K562 (cell line): ENCODE results near the gene TEAD3. TPM values are rescaled to one million over a fixed set of nuclear protein-coding genes. Genes with fewer than 3 reads are reported as not detected.

ENCODE experiments used
- ARID1B ChIP-seq: fragments of 450-650 bp; IDR thresholded peaks from 2 replicates; pipeline ENCODE4 v1.6.1; 2016; ENCODE audit warnings: antibody characterized with exemption, mild to moderate bottlenecking, inconsistent platforms
- HDAC1 ChIP-seq, 2 experiments: fragments of 450-650 bp; IDR thresholded peaks; 2 replicates each; pipeline ENCODE4 v1.6.1; 2016 to 2017; ENCODE audit warnings: inconsistent platforms in 1 of 2, mild to moderate bottlenecking in 1 of 2, moderate library complexity in 1 of 2
- RERE ChIP-seq: sonication (generic); formaldehyde crosslinking; IDR thresholded peaks from 2 replicates; pipeline ENCODE4 v1.8.0; 2023; ENCODE audit warnings: missing genetic modification reagents, mild to moderate bottlenecking, borderline replicate concordance
- SNIP1 ChIP-seq: fragments of 450-650 bp; IDR thresholded peaks from 2 replicates; pipeline ENCODE4 v1.7.1; 2017; ENCODE audit warnings: low read depth, mild to moderate bottlenecking
- ZFX ChIP-seq: sonication (generic); formaldehyde crosslinking; IDR thresholded peaks from 2 replicates; pipeline ENCODE4 v1.8.0; 2022; ENCODE audit warnings: mild to moderate bottlenecking, missing genetic modification reagents, moderate library complexity
- ZNF146 ChIP-seq: IDR thresholded peaks from one replicate; pipeline ENCODE4 v1.6.1; 2018; ENCODE audit warnings: missing compliant biosample characterization; ENCODE audit not compliant: unreplicated experiment
- polyA plus RNA-seq, 8 experiments: library from polyadenylated mRNA; depleted of rRNA in 4 of 8; stranded (reverse) in 5 of 8; unstranded in 3 of 8; fragments of >200 nt; fragmentation: Nextera tagmentation in 2 of 8; fragmentation: Illumina TruSeq in 1 of 8; extraction: Ambion mirVana in 2 of 8; extraction: Trizol in 1 of 8; gene quantifications; 2 replicates each; pipeline versions ENCODE4 v1.2.1 to v1.2.3, GENCODE V29; 2011 to 2014; ENCODE audit warnings: inconsistent platforms in 1 of 8, missing spikeins in 1 of 8
- total RNA-seq, 7 experiments: library from RNA; depleted of rRNA in 6 of 7; stranded (reverse); fragments of >200 nt in 6 of 7; fragmentation: Illumina TruSeq in 2 of 7; extraction: Trizol in 2 of 7; gene quantifications; 2 replicates each; pipeline versions ENCODE4 v1.2.1 to v1.2.3, GENCODE V29; 2011 to 2021; ENCODE audit warnings: low replicate concordance in 1 of 7
- TF ChIP-seq, protein P1 (sequence below), 2 experiments: fragments of 450-650 bp in 1 of 2; IDR thresholded peaks; 2 replicates each; pipeline ENCODE4 v1.6.1; 2011 to 2017; ENCODE audit warnings: low read depth in 2 of 2, antibody characterized with exemption in 1 of 2, borderline replicate concordance in 1 of 2, low read length in 1 of 2, mild to moderate bottlenecking in 1 of 2, mixed read lengths in 1 of 2; ENCODE audit not compliant: control insufficient read depth in 1 of 2
- TF ChIP-seq, protein P2 (sequence below): fragments of 450-650 bp; IDR thresholded peaks from 2 replicates; pipeline ENCODE4 v1.6.1; 2017; ENCODE audit warnings: mild to moderate bottlenecking, moderate library complexity
- TF ChIP-seq, protein P3 (sequence below): fragments of 450-650 bp; IDR thresholded peaks from 2 replicates; pipeline ENCODE4 v1.6.1; 2016; ENCODE audit warnings: low read depth

TEAD3 gene
- total and polyA plus RNA-seq, 9 of the 15 experiments (the other 6 are each of a cell fraction or from before 2014, with no cell fraction given), result 0.63 to 13.2 (median 3.3) TPM

- TF ChIP-seq RERE (CRISPR knock-in tag) (no peak), ZNF146 (no peak), HDAC1 (IDR thresholded peaks at IDR 0.05) (no peak), ARID1B (no peak), ZFX (CRISPR knock-in tag) (no peak), SNIP1 (no peak)
- TF ChIP-seq, protein P1, sequence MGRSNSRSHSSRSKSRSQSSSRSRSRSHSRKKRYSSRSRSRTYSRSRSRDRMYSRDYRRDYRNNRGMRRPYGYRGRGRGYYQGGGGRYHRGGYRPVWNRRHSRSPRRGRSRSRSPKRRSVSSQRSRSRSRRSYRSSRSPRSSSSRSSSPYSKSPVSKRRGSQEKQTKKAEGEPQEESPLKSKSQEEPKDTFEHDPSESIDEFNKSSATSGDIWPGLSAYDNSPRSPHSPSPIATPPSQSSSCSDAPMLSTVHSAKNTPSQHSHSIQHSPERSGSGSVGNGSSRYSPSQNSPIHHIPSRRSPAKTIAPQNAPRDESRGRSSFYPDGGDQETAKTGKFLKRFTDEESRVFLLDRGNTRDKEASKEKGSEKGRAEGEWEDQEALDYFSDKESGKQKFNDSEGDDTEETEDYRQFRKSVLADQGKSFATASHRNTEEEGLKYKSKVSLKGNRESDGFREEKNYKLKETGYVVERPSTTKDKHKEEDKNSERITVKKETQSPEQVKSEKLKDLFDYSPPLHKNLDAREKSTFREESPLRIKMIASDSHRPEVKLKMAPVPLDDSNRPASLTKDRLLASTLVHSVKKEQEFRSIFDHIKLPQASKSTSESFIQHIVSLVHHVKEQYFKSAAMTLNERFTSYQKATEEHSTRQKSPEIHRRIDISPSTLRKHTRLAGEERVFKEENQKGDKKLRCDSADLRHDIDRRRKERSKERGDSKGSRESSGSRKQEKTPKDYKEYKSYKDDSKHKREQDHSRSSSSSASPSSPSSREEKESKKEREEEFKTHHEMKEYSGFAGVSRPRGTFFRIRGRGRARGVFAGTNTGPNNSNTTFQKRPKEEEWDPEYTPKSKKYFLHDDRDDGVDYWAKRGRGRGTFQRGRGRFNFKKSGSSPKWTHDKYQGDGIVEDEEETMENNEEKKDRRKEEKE (IDR thresholded peaks at IDR 0.05; ENCODE audit: borderline replicate concordance in 1 of 2, control insufficient read depth in 1 of 2, low read depth in 2 of 2, low read length in 1 of 2), result no peak
- TF ChIP-seq, protein P2, sequence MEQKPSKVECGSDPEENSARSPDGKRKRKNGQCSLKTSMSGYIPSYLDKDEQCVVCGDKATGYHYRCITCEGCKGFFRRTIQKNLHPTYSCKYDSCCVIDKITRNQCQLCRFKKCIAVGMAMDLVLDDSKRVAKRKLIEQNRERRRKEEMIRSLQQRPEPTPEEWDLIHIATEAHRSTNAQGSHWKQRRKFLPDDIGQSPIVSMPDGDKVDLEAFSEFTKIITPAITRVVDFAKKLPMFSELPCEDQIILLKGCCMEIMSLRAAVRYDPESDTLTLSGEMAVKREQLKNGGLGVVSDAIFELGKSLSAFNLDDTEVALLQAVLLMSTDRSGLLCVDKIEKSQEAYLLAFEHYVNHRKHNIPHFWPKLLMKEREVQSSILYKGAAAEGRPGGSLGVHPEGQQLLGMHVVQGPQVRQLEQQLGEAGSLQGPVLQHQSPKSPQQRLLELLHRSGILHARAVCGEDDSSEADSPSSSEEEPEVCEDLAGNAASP, result no peak
- TF ChIP-seq, protein P3, sequence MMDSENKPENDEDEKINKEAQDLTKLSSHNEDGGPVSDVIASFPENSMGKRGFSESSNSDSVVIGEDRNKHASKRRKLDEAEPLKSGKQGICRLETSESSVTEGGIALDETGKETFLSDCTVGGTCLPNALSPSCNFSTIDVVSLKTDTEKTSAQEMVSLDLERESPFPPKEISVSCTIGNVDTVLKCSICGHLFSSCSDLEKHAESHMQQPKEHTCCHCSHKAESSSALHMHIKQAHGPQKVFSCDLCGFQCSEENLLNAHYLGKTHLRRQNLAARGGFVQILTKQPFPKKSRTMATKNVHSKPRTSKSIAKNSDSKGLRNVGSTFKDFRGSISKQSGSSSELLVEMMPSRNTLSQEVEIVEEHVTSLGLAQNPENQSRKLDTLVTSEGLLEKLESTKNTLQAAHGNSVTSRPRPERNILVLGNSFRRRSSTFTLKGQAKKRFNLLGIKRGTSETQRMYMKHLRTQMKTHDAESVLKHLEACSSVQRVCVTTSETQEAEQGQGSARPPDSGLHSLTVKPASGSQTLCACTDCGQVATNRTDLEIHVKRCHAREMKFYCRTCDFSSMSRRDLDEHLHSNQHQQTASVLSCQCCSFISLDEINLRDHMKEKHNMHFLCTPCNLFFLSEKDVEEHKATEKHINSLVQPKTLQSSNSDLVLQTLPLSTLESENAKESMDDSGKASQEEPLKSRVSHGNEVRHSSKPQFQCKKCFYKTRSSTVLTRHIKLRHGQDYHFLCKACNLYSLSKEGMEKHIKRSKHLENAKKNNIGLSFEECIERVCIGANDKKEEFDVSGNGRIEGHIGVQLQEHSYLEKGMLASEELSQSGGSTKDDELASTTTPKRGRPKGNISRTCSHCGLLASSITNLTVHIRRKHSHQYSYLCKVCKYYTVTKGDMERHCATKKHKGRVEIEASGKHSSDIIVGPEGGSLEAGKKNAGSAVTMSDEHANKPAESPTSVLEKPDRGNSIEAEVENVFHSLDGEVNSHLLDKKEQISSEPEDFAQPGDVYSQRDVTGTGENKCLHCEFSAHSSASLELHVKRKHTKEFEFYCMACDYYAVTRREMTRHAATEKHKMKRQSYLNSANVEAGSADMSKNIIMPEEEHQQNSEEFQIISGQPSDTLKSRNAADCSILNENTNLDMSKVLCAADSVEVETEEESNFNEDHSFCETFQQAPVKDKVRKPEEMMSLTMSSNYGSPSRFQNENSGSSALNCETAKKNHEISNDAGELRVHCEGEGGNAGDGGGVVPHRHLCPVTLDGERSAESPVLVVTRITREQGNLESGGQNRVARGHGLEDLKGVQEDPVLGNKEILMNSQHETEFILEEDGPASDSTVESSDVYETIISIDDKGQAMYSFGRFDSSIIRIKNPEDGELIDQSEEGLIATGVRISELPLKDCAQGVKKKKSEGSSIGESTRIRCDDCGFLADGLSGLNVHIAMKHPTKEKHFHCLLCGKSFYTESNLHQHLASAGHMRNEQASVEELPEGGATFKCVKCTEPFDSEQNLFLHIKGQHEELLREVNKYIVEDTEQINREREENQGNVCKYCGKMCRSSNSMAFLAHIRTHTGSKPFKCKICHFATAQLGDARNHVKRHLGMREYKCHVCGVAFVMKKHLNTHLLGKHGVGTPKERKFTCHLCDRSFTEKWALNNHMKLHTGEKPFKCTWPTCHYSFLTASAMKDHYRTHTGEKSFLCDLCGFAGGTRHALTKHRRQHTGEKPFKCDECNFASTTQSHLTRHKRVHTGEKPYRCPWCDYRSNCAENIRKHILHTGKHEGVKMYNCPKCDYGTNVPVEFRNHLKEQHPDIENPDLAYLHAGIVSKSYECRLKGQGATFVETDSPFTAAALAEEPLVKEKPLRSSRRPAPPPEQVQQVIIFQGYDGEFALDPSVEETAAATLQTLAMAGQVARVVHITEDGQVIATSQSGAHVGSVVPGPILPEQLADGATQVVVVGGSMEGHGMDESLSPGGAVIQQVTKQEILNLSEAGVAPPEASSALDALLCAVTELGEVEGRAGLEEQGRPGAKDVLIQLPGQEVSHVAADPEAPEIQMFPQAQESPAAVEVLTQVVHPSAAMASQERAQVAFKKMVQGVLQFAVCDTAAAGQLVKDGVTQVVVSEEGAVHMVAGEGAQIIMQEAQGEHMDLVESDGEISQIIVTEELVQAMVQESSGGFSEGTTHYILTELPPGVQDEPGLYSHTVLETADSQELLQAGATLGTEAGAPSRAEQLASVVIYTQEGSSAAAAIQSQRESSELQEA, result no peak
These were observed 48.7 kb downstream of the TEAD3 start (continued) for GRCh38 chr6:35448191-35448590.
